GM18519 (cell line): ENCODE measurements around the gene MSL2.
"Not testable (repeated sequence)": the region's sequence is repeated elsewhere in the genome, so short reads cannot be mapped to it uniquely, and the experiment has no call there.

Source experiments
- ATAC-seq: cut with Tn5 transposase; IDR thresholded peaks from one replicate; pipeline ENCODE4 v1.9.1; 2021; ENCODE audit warnings: mild to moderate bottlenecking, moderate library complexity; ENCODE audit not compliant: unreplicated experiment, low FRiP score

MSL2 gene

DNA sequence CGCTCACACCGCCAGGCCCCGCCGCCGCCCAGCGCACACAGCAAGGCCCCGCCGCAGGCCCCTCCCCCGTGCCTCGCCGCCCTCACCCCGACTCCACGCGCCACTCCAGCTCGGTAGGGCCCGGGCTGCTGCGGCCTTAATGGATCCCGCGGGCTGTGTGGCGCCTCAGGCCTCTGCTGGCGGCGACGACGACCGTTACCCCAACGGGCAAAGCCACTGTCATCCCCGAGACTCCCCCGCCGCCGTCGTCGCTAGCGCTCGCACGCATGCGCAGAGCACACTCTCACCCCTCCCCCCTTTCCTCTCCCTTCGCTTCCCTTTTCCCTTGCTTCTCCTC, at the start of gene MSL2:
TSS of gene MSL2 (minus strand) at position 272 of the 337 bp plus-strand sequence. CDS start 1,222 bp downstream, outside the sequence.
- ATAC-seq, result peak; percentile 16

DNA sequence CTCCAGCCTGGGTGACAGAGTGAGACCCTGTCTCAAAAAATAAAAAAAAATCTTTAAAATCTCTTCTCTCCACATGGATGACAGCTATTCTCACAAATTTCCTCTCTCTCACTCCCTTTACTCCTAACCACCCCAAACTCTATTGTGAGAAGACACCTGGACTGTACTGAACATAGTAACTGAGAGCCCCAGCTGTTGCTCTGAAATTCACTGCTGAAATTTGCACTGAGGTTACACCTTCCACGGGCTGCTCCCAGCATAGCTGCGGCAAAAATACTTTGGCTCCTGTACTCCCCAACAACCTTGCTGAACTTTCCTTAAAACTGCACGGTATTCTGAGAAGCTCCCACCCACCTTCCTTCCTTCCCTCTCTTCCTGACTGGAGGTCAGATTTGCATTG, 49.6 kb upstream of the MSL2 start:
- no peak for ATAC-seq

GRCh38 chr3:136239094-136239493, 43.0 kb upstream of the MSL2 start:
- ATAC-seq, result no peak

DNA sequence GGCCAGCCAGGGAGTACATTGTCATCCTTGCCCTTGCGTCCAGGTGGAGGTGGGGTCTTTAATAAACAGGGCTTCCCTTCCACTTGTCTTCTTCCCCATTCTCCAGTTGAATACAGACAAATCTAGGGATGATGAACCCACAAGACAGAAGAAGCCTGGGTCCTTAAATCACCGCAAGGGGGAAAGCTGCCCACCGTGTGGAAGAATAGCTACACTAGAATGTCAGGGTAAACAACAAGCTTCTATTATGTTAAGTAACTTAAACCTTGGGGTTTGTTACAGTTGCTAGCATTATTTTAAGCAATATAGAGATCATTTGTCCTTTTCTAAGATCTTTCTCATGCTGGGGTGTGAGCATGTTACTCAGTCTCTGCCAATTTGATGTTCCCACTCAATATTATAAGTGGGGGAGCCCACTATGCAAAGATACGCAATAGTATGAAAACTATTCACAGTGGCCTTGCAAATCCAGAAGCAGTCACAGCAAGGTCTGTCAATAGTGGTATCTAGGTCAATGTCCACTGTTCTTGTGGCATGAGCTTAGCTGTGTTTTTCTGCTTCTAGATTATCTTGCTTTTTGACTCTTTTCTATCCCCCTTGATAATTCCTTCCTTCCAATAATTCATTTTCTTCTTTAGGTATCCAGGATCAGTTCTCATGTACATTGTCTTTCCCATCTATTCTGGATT, 42.0 kb upstream of the MSL2 start:
- ATAC-seq, result no peak

- ATAC-seq, result no peak
Measured at GRCh38 chr3:136237103-136237502, 41.0 kb upstream of the MSL2 start.

GRCh38 chr3:136236109-136236508, 40.0 kb upstream of the MSL2 start:
- no peak for ATAC-seq

DNA sequence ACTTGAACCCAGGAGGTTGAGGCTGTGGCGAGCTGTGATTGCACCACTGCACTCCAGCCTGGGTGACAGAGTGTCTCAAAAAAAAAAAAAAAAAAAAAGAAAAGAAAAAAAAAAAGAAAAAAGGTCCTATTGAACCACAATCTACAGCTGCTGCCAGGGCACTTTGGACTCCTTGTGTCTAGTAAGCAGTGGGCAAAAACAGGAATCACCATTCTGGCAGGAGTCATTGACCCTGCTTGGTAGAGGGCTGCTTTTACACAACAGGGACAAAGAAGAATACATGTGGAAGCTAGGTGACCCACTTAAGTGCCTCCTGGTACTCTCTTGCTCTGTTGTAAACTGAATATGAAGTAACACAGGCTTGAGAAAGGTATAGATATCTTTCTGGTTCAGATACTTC, 39.4 kb upstream of the MSL2 start:
- ATAC-seq, result no peak

DNA sequence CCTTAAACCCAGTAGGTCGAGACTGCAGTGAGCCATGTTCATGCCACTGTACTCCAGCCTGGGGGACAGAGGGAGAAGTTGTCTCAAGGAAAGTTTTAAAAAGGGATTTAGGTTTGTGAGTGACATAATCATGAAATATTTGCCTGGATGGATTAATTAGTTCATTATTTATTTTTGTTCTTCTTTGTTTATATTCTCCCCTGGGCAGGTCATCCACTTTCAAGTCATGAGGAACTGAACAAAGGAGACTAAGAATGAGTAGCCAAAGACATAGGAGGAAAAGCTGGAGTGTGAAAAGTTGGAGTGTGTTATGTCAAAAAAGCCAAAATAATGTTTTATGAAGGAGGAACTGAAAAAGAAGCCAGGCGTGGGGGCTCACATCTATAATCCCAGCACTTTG, 36.3 kb upstream of the MSL2 start:
- ATAC-seq, result no peak

DNA sequence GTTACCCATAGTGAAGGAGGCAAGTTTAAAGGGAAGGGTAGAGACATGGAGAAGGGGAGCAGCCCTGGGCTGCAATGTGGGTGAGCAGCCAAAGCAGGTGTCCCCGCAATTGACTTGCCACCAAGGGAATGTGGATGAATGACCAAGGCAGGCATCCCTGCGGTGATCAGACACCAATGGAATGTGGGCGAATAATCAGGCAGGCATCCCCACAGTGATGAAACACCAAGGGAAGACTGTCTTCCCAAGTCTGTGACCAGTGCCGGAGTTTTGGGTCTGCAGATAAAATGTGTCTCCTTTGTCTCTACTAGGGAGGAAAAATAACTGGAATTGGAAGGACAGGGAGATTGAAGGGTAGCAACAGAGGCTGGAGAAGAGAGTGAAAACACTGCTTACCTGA, 26.6 kb upstream of the MSL2 start:
- not testable (repeated sequence) for ATAC-seq

GRCh38 chr3:136211547-136211946, 15.4 kb upstream of the MSL2 start:
- no peak for ATAC-seq

GRCh38 chr3:136209921-136210320, 13.8 kb upstream of the MSL2 start:
- ATAC-seq, result no peak

- ATAC-seq, result no peak
Measured at GRCh38 chr3:136207489-136208115, 11.5 kb upstream of the MSL2 start.

- not testable (repeated sequence) for ATAC-seq
Measured at GRCh38 chr3:136199219-136199618, 3.1 kb upstream of the MSL2 start.

- not testable (repeated sequence) for ATAC-seq
Measured at GRCh38 chr3:136198462-136199078, 2.4 kb upstream of the MSL2 start.

- no peak for ATAC-seq
Measured at GRCh38 chr3:136197159-136197793, 1.1 kb upstream of the MSL2 start.

DNA sequence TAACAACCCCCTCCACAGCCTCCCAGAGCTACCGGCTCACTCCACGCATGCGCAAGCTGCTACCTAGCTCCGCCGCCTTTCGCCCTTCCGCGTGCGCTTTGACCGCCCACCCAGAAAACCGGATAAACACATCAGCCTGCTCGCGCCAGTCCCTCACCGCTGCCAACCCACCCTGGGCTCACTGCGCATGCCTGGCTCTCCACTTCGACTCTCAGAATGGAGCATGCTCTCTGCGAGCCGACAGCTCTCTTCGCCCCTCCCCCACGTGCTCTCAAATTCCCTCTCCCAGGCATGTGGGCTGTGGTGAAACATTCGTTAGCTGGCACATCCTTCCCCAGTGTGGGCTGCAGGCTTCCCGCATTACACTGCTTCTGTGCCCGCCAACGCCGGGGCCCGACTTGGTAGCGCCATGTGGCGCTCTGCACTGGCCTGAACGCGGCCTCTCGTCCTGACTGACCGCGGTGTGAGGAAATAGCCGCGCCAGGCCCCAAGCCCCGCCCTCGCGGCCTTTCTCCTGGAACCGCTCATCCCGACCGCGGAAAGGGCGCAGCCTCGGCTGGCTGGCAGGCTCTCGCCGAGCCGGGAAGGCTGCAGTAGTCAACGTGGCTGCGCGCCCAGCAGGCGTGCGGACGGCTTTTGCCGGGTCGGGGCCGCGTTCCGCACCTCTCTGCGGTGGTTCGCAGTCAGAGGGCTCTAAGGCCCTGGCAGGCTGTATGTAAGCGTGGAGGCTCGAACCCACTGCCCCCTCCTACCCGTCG, 445 bp upstream of the MSL2 start:
- ATAC-seq, result peak; percentile 62

DNA sequence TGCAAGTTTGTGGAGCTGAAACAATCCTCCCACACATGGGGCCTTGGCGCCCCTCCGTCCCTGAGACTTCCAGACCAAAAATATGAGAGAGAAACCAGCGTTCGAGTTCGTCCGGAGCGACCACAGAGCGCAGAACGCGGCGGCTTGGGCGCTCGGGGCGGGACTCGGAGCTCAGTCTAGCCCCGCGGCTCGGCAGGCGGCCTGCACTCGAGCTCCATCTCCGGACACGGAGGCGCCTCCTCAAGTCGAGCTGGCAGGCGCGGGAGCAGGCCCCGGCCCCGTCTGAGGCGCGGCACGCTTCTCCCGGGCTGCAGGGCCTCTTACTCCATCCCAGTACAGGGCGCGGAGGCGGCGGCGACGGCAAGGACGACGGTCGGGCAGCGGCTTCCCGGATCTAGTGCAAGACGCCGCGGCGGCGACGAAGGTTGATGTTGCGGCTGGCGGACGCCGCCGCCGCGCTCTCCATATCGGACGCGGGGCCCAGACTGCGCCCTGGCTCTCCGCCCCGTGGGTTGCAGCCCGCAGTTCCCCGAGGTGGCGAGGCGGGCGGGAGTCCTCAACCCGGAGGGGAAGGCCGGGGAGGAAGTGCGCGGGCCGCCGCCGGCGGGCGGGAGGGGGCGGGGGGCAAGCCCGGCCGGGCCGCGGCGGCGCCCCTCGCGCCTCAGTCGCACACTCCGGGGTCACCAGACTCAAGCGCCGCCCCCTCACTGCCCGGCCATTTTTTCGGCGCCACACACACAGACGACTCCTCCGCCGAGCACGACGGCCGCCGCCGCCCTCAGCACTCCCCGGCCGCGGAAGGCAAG, 674 bp downstream of the MSL2 start:
- ATAC-seq, result peak; percentile 14

- no peak for ATAC-seq
Measured at GRCh38 chr3:136194409-136195257, 1.5 kb downstream of the MSL2 start.
